DMS79 (cell line): ENCODE data around the gene WDR41.

Experiments
- DNase-seq: peaks from one replicate; lab custom pipeline; 2025; lab: John Stamatoyannopoulos, UW

The WDR41 gene

GRCh38 chr5:77444356-77444755 is 47.8 kb downstream of the WDR41 start:
- no peak for DNase-seq

GRCh38 chr5:77443670-77444069 is 48.4 kb downstream of the WDR41 start:
- no peak for DNase-seq

GRCh38 chr5:77438071-77438470 is 54.0 kb downstream of the WDR41 start:
- DNase-seq, result no peak

- no peak for DNase-seq
Observed at GRCh38 chr5:77437194-77437593, 54.9 kb downstream of the WDR41 start.

GRCh38 chr5:77431719-77432118 is 60.4 kb downstream of the WDR41 start:
- no peak for DNase-seq

- DNase-seq, result no peak
Observed at GRCh38 chr5:77431286-77431685, 60.8 kb downstream of the WDR41 start.

- DNase-seq, result no peak
Observed at GRCh38 chr5:77430726-77431125, 61.4 kb downstream of the WDR41 start.

GRCh38 chr5:77428526-77428925 is 63.6 kb downstream of the WDR41 start:
- no peak for DNase-seq

- DNase-seq, result no peak
Observed at GRCh38 chr5:77427998-77428397, 64.1 kb downstream of the WDR41 start.

- no peak for DNase-seq
Observed at GRCh38 chr5:77426670-77427069, 65.4 kb downstream of the WDR41 start.

- DNase-seq, result no peak
Observed at GRCh38 chr5:77425998-77426659, 66.0 kb downstream of the WDR41 start.

GRCh38 chr5:77425420-77425819 is 66.7 kb downstream of the WDR41 start:
- no peak for DNase-seq

- no peak for DNase-seq
Observed at GRCh38 chr5:77424921-77425320, 67.2 kb downstream of the WDR41 start.

GRCh38 chr5:77423022-77423750 is 68.9 kb downstream of the WDR41 start:
- DNase-seq, result no peak

- no peak for DNase-seq
Observed at GRCh38 chr5:77420940-77421339, 71.2 kb downstream of the WDR41 start.

- no peak for DNase-seq
Observed at GRCh38 chr5:77419644-77420582, 72.2 kb downstream of the WDR41 start.

GRCh38 chr5:77418601-77419581 is 73.2 kb downstream of the WDR41 start:
- no peak for DNase-seq

- no peak for DNase-seq
Observed at GRCh38 chr5:77418162-77418561, 74.0 kb downstream of the WDR41 start.

- no peak for DNase-seq
Observed at GRCh38 chr5:77413049-77413448, 79.1 kb downstream of the WDR41 start.

- no peak for DNase-seq
Observed at GRCh38 chr5:77409870-77410621, 82.1 kb downstream of the WDR41 start.

- DNase-seq, result no peak
Observed at GRCh38 chr5:77407152-77407551, 85.0 kb downstream of the WDR41 start.
